Stimulated activated CD4-positive, alpha-beta T cell treated with anti-CD3 and anti-CD28 coated beads, Interleukin-12 subunit alpha, Interleukin-12 subunit beta, amount 100 ng/mL, for 48 hours (primary cell): ENCODE results near the gene IQSEC3.

Experiments used
- DNase-seq, 3 donors: peaks; one replicate each; pipeline ENCODE4 v3.0.0-alpha.2; 2020; ENCODE audit warnings: low read depth in 2 of 3, low spot score in 1 of 3

IQSEC3 gene

DNA sequence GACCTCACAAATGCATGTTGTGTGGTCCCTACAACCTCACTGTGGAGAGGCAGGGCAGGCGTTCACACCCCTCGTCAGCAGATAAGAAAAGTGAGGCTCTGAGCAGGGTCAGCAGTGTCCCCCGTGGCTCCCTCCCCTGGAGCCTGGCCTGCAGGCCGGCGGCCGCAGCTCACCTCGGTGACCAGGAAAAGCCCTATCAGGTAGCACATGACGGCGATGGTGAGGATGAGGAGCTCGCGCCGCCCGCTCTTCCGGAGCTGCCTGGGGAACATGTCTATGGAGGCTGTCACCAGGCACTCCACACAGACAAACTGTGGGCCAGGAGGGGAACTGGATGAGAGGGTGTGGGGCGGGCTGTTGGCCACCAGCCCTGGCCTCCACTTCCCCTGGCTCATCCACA, 129.4 kb downstream of the IQSEC3 start:
- no peak for DNase-seq

DNA sequence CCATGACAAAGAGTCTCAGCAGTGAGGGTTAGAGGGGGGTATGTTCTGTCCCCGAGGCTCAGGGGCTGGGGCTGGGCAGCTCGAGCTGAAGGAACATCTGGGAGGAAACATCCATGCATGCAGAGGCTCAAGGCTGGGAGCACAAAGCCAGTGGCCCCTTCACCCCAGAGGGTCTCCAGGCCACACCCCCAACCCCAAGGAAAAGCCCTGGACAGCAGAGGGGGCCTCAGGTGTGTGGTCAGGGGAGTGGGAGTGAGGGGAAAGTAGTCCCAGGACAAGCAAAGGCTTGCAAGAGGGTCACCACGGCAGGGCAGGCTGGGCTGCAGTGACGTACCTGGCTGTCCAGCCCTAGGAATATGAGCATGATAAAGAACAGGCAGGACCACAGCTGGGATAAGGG, 129.9 kb downstream of the IQSEC3 start:
- DNase-seq = no peak

DNA sequence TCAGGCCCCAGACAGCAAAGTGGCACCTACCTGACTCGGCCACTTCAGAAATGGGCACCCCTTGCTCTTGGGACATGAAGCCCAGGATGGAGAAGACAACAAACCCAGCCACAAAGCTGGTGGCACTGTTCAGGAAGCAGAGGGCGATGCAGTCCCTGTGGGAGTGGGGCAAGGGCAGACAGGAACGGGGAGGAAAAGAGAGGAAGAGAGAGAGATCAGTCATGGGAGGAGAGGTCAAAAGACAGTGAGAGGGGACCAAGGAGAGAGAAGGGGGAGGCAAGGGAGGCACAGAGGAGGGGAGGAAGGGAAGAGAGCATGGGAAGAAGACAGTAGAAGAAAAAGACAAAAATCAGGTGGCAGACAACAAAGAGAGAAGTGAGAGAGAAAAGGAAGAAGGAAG, 130.8 kb downstream of the IQSEC3 start:
- no peak for DNase-seq

DNA sequence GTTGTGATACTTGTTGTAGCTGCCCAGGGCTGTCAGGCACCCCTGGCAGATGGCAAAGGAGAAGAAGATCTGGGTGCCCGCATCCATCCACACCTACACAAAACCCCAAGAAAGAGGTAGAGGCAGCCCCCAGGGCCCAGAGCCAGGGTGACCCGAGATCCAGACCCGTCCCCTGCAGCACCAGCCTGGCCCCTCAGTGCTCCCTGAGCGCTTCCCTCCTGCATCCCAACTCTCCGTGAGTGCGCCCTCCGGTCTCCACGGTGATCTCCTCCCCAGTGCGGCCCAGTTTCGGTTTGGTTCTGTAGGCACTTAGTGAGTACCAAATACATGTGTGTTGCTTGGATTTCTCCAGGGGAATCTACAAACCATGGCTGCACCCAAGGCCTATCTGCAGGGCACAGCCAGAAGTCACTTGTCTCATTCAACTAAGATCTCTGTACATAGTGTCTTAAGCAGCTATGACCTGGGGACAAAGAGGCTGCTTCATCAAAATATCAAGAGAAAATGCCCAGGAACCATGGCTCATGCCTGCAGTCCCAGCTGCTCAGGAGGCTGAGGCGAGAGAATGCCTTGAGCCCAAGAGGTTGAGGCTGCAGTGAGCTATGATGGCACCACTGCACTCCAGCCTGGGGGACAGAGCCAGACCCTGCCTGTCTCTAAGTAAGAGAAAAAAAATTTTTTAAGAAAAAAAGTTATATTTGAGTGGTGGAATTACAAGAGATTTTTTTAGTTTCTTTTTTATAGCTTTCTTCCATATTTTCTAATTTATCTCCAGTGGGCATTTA, 131.5 kb downstream of the IQSEC3 start:
- no peak for DNase-seq

DNA sequence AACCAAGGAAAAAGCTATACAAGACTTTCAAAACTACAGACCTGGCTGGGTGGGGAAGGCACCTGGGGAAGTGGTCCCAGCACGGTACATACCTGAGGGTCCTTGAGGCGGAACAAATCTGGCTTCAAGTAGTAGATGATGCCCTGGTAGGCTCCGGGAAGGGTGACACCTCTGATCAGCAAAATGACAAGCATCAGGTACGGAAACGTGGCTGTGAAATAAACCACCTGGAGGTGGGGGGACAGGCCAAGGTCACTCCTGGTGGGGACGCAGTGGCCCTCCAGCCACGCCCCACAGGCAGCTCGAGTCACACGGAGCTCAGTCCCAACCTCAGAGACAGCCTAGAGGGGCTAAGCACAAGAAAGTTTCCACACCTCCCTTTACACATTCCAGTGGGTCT, 132.1 kb downstream of the IQSEC3 start:
- no peak for DNase-seq

DNA sequence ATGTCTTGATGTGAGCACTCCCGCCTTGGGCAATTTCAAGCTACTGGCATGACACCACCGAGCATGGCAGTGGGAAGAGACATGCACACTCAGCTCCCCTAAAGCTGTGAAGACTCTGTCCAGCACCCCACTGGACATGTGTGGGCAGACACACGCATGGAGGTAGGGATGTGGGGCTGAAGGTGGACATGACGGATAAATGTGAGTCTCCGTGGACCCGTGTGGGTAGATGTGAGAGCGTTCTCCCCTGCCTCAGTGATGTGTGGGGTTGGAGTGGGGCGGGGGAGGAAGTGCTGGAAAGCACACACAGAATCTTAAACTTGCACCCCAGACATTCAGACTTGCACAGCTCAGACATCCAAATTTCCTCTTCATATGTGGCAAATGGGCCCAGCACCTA, 134.8 kb downstream of the IQSEC3 start:
- DNase-seq = no peak

DNA sequence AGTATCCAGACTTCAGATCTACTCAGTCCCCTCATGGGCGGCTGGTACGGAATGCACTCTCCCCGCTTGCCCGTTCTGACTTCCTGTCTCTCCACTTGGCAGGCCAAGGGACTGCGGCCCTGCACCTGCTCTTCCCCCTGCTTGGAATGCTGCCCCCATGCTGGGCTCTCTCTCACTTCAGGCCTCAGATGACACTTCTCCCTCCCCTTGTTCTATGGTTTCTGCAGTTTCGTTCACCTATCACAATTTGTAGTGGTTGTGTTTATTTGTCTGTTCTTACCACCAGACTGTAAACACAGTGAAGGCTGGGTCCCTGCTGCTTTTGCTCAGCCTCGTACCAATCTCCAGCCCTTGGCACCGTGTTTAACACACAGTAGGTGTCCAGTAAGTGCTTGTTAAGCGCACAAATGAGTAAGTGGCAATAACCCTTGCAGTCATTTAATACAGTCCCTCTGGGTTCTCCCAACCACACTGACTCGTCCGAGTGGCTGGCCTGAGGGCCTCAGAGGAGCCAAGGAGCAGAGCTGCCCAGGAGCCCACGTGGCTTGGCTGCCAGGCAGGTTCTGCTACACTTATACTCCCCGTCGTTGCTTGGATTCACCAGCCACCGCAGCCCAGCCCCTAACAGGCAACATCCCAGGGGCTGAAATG, 135.6 kb downstream of the IQSEC3 start:
- DNase-seq = no peak

DNA sequence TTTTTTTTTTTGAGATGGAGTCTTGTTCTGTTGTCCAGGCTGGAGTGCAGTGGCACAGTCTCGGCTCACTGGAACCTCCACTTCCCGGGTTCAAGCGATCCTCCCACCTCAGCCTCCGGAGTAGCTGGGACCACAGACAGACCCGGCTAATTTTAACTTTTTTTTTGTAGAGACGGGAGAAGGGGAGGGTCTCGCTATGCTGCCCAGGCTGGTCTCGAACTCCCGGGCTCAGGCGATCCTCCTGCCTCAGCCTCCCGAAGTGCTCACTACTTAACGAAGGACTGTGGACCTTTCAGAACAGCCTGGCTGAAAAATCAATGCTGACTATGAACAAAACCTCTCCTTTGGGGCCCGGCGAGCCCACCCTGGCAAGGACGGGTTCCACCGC, 136.5 kb downstream of the IQSEC3 start:
- no peak for DNase-seq

DNA sequence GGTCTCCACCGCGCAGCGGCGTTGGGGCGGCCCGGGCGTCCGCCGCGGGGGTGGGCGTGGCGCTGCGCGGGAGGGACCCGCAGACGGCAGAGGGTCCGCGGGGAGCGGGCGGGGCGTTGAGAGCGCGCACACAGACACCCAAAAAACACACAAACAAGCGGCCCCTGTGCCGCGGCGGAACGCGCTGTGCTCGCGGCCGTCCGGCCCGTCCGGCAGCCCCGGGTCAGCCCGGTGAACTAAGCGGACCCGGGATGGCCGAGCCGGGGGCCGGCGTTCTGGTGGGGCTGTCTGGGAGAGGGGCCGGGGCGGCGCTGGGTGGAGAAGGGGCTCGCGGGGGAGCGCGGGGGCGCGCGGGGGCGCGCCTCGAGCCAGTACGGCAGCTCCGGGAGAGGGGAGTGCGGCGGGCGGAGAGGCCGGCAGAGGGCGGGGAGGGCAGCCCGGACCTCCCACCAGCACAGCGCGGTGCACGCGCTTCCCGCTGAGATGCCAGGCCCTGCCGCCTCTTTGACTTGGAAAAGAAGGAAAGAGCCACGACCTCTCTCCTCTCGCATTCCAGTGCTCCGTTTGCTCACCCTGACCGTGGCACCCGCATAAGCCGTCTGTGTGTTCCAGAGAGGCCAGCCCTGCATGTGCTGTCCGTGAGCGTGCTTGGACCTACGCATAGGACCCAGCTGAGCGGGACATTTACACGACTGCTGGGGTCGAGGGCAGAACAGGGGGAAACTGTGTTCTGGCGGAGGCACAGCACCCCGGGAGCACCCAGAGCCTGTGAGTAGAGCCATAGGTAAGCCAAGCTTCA, 137.1 kb downstream of the IQSEC3 start:
- DNase-seq = no peak

DNA sequence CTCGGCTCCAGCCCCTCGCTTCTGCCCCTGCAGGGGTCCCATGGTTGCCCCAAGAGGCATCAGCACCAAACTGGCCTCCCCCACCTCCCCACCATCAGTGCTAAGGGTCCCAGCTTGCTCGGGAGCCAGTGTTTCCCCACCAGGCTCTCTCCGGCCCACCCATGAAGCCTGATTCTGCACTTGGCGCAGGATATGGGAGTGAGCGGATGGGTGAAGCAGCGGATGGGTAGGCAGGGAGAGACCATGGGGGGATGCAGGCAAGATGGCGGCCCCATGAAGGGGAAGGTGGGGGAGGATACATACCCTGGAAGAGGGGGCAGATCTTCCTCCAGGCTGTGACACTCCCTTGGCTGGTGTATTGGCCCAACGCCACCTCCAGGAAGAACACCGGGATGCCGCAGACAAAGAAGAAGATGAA, 137.7 kb downstream of the IQSEC3 start:
- no peak for DNase-seq

DNA sequence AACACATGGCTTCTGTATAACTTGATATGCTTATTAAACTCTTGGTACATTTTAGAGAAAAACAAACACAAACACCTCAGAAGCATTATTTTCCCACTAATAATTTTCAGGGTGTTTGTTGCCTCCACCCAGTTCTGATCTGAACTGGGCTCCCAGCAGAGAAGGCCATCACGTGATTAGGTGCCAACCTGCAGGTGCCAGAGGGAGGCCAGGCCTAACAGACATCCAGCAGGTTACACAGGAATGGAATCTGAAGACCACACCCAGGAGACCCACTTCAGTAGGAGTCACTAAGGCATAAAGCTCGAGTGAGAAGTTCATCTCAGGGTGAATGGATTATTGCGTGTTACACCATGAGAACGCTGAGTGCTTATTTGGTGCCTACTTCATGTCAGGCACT, 138.5 kb downstream of the IQSEC3 start:
- no peak for DNase-seq

DNA sequence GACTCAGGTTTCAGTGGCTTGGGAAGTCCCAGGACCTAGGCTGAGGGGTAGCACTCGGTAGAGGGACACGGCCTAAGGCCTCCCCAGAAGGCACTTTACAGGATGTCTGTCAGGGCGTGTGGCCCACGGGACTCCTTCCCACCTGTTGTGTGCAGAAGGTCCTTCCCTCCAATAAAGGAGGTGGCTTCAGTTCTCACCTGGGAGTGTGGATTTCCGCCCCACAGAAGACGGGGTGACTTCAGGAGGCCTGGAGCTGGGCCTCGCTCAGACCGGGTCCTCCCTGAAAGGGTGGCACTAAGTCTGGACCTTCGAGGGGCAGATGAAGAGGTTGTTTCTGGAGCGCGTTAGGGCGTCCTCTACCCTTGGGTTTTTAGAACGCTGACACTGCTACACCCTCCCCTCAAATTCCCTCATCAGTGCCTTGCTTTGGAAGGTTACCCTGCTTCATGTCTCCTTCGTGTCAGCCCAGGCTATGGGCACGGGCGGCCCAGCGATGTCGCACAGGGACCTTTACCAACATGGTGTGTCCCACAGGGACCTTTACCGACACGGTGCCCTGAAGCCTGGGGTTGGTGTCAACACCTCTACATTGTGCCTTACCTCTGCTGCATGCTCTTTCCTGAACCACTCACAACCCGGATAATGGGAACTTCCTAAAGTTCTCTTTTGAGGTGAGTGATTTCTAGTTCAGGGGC, 140.3 kb downstream of the IQSEC3 start:
- DNase-seq = no peak

DNA sequence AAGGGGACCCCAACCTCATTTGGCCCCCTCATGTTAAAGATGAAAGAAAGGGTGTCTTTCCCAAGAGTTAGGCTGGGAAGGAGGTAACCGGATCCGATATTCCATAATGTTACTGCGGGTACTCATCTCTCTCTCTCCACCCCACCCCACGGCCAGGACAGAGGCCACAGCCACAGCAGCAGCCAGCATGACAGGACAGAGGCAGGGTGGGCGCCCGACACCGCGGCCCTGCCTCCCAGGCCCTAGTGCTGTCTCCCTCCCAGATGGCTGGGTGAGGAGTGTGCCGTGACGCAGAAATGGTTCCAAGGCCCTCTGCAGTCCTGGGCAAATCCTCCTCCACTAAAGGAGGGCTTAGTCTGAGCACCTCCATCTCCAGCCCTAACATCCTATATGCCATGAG, 141.2 kb downstream of the IQSEC3 start:
- no peak for DNase-seq

DNA sequence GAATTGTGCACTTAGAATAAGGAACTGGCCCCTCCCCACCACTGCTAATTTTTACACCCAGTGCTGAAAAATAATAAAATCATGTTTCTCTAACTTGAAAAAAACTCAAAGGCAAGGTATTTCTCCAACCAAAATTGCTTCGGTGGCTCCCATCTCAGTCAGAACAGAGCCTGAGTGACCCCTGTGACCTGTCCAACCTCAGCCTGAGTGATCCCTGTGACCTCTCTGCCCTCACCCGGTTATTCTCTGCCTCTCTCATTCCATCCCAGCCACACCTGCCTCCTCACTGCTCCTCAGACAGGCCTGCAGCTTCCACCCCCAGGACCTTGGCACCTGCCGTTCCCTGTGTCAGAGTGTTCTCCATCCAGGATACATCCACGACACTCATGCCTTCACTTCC, 142.2 kb downstream of the IQSEC3 start:
- DNase-seq = no peak

DNA sequence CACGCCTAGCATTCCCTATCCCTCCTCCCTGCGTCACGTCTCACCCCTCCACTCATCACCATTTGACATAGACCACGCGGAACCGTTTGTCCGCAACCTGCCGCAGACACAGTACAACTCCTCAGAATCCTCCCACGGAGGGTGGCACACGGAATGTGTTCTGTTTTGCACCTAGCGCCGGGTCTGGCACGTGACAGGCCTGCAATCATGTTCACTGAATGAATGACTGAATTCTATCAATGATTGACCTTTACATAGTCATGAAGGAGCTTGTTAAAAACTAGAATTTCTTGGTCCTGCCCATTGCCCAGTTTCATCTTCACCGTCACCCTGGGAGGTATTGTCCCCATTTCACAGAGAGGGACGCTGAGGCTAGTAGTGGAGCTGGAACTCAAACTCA, 142.7 kb downstream of the IQSEC3 start:
- DNase-seq = no peak

DNA sequence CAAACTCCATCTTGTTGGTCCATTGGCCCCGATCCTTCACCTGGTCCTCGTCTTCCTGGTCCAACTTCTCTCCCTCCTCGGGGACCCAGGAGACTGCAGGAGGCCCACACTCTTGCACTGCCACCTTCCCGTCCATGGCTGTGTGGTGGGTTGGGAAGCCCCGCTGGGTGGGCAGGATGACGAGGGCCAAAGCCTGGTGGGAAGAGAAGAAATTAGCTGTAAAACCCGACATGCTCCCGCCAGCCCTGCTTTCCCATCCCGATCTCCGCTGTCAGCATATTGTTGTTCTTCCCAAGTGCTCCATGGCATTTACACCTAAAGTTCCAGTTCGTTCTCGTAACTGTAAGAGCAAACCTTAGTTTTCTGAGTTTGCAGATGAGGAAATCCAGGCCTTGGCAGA, 143.3 kb downstream of the IQSEC3 start:
- DNase-seq = no peak

DNA sequence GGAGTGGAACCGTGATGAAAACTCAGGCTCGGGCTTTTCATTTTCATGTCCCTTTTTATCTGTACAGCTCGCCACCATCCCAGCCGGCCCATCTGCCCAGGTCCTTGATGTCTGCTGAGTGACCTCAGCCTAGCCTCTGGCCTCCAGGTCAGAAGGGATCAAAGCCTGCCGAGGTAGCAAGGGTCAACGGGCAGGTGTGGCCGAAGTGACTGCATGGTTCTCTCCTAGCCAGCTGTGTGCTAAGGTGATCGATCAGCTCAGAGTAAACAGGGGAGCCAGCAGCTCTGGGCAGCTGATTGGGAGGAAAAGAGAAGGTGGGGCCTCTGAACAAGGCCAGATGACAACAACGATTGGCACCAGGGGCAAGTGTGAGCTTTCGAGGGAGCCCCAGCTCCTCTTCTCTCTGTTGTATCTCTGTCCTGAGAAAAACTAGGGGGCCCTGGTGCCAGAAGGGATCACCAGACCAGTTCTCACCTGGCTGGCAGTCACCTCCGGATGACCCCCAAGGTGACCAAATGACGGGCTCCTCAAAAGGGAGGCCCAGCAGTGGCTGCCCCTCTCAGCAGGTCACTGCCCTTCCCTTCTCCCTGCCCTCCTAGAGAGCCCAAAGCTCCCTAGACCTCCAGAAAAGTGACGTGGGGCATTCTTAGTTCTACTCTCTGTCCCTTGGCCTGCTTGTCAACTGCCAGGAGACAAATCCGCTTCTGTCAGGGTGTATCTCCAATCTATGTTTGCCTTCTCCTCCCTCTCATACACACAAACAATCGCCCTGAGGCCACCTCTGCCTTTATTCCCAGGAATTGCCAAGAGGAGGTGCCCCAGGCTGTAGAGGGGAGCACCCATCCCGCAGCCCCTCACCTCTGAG, 143.9 kb downstream of the IQSEC3 start:
- DNase-seq = no peak

DNA sequence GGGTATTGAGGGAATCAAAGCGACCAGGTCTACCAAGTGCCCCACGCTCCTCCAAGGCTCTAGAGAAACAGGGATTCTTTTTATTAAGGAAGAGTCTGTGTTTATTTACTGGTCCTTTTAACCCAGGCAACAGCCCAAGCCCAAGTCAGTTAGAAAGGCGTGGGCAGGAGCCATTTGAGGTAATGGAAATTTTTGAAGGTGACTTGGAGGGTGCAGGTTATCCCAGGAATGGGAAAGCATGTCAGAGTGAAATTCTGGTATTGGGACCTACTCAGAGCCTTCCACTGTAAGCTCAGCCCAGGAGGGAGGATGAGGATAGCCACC, 144.5 kb downstream of the IQSEC3 start:
- DNase-seq = no peak

DNA sequence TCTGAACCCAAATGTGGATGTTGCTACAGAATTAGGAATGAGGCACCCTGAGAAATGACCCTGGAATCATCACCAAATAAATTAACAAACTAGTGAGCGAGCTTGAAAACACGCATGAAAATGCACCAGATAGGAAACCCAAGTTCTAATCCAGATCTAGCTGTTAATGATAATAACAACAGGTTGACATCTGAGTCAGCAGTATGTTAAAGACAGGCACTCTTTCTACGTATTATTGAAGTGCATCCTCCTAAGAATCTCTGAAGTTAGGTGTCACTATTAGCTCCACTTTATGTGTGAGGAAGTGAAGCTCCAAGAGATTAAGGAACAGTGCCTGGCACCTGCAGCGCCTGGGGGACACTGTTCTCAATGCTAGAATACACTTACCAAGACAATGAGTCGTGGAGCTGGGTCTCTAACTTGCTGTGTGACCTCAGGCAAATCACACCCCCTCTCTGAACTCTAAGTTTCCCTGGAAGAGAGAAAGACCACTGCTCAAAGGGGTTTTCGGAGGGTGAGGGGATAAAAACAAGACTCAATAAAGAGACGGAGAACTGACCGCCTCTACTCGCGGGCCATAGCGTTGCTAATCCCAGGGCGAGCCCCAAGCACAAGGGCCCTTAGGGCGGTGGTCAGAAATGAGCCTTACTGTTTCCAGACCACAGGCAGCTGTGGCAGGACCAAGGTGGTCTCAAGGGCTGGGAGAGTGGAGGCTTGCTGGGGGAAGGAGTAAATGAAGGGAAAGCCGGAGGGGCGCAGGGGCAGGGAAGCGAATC, 145.3 kb downstream of the IQSEC3 start:
- DNase-seq = no peak

DNA sequence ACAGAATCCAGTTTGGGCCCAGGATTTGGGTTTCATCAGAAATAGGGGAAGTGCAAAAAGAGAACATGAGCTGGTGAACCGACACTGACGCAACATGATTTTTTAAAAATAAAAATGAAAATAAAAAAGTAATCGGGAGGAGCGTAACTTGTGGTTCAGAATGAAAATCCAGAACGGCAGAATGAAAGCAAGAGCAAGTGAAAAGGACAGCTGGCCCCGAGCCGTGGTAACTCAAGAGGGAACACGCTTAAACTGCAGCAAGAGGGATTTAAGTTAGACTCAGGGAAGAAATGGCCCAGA, 145.8 kb downstream of the IQSEC3 start:
- no peak for DNase-seq
